ENCODE data around the gene PTPRH.

Gene PTPRH

DNA sequence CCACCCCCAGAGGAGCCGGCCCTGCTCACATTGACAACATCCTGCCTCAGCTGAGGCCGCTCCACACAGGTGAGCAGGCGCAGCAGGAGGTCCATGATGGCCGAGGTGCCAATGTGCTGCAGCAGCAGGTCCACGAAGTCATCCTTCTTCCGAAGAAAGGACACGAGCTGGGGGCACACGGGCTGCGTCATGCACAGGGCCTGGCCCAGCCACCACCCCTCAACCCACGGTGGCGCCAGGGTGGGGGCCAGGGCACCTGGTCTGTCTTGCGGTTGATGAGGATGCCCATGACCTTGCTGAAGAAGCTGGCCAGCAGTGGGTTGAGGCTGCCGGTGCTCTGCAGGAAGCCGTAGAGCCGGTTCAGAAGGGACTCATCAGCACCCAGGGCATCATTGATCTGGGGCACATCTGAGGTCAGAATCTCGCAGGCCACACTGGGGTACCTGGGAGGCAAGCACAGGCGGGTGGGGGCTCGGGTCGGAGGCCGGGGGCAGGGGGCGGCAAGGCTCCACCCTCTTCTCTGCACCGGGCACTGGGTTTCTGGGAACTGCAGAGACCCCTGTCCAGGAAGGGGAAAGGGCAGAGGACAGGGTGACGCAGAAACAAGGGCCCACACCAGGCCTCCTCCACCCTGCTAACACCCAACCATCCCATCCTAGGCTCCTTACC, 36.1 kb upstream of the PTPRH start:
- no peak for DNase-seq (ENCODE audit: low read depth in 4 of 4, low spot score in 1 of 4)

DNA sequence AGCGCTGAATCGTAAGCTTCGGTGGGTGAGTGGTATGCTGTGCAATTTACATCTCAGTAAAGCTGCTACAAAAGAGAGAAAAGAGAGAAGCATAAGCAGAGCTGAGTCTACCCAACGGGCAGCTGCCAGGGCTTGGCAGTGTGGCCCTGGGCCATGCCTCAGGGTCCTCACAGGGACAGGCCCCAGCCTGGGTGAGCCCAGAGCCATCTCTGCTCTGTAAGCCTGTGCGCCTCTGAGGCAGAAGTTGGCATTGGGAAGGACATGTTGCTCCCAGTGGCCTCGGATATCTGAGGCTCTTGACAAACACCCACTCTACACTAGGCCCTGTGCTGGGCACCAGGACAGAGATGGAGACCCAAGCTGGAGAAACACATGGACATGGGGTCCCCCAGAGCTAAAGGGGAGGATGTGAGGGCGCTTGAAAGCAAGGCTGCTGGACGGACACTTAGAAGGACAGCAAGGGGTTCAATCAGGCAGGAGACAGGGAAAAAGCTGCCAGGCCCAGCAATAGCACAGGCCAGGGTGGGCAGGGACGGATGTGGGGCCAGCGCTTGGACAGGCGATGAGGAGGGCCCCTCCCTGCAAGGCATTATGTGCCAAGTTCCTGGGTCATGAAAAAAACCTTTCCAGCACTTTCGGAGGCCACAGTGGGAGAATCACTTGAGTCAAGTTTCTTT, 34.8 kb upstream of the PTPRH start:
- DNase-seq (ENCODE audit: low read depth in 4 of 4, low spot score in 1 of 4) = no peak

DNA sequence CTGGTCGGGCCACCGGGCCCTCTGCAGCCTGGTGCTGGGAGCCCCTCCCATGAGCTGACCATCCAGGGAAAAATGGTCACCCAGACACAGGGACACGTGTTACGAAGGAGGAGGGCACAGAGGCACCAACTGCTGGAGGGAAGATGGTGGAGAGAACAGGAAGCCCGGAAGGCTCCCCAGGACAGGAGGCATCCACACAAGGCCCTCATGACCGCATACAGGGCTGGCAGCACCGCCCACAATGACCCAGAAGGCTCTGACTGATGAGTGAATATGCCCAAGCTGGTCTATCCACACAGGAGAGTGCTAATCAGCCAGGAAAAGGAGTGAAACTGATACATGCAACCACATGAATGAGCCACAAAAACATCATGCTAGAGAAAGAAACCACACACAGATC, 33.2 kb upstream of the PTPRH start:
- DNase-seq (ENCODE audit: low read depth in 4 of 4, low spot score in 1 of 4) = no peak

DNA sequence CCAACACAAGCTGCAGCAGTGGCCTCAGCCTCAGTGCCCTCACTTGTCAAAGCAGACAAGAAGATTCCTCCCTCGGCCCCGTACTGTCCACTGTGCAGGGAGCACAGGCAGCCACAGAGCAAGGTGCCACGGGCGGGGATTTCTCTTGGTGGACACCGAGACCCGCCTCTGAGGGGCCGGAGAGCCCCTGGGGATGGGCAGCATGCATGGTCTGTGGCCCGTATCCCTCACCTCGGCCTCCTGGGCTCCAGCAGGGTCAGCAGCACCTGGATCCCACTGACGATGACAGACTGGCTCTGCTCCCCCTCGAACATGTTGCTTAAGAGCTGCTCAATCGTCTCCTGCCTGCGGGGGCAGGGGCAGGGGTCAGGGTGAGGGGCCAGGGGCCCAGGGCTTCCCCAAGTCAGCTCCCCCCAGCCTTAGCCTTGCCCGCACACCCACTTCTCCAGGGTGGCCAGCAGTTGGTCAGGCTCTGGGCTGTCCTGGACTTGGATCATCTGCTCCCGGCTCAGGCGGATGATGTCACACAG, 32.7 kb upstream of the PTPRH start:
- DNase-seq (ENCODE audit: low read depth in 4 of 4, low spot score in 1 of 4) = no peak

DNA sequence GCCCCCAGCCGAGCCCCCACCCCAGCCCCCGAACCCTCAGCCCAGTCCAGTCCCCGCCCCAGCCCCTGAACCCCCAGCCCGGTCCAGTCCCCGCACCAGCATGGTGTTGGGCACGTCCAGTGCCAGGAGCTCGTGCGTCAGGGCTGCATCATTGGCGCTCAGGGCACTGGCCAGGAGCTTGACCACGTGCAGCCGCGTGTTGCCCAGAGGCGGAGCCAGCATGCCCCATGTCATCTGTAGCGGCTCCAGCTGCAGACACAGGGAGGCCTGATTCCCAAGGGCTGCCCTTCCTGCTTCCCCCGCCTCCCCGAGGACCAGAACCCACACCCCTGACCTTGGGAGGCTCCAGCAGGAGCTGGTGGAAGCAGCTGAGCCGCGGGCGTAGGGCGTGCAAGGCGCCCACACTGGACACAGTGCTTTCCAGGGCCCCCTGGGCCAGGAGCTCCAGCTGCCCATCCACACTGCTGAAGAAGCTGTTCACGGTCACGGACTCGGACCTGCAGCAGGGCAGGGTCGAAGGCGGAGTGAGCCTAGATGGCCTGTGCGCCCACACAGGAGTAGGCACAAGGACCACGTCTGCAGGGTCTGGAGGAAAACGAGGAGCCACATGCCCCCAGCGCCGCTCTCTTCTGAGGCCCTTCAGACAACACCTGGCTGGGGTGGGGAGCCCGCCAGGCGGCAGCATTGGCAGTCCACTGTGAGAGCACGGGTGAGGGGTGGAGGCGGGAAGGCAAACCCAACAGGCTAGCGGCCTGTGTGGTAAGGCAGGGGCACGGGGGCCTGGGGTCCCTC, 32.0 kb upstream of the PTPRH start:
- no peak for DNase-seq (ENCODE audit: low read depth in 4 of 4, low spot score in 1 of 4)

DNA sequence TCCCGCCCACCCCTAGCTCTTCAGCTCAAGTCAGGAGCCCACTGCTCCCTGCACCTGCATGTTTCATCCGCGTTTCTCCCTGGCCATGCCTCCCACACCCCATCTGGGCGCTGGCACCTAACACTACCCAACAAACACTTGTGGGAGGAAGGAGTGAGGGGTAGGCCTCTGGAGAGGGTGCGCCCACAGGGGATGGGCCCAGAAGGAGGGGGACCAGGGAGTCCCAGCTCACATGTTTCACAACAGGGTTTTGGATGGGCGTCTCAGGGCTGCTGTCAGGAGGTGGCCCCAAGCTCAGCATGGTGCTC, 31.4 kb upstream of the PTPRH start:
- DNase-seq (ENCODE audit: low read depth in 4 of 4, low spot score in 1 of 4) = no peak

DNA sequence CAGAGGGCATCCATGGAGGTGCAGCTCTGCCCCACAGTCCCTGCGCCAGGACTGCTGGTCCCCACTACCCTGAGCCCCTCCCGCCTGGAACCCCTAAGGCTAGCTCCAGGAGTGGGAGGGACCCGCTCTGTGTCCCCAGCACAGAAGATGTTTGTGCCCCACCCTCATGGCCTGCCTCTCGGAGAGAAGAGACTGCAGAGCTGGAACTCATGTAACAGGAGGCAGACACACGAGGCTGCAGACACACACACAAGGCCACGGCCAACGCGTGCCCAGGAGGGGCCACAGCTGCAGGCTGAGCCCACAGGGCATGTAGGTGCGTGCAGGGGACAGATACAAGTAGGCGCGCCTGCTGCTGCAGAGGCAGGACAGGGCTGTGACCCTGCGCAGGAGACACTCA, 29.7 kb upstream of the PTPRH start:
- no peak for DNase-seq (ENCODE audit: low read depth in 4 of 4, low spot score in 1 of 4)

DNA sequence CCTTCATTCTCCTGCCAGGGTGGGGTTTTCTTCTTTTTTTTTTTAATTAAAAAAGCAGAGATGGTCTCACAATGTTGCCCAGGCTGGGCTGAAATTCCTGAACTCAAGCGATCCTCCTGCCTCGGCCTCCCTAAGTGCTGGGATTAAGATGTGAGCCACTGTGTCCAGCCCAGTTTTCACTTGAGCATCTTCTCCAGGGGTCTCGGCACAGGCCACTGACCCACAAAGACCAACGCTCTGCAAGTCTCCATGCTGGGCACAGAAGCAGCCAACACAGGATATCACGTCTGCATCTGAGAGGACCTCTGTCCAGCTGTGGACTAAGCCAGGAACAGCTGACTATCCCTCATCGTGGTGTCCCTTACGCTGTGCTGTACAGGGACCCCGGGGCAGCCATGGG, 28.7 kb upstream of the PTPRH start:
- DNase-seq (ENCODE audit: low read depth in 4 of 4, low spot score in 1 of 4) = no peak

DNA sequence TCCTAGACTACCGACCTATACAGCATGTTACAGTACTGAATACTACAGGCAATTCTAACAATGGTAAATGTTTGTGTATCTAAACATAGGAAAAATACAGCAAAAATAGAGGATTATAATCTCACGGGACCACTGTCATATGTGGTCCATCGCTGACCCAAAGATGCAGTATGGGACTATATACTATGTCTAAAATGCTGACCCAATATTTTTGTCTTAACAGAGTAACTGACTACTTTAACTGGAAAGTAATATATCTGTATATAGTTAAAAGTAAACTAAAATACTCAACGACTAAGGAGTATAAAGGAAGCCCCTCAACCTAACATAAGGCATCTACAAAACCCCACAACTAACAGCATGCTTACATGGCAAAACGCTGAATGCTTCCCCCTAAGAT, 23.7 kb upstream of the PTPRH start:
- DNase-seq (ENCODE audit: low read depth in 4 of 4, low spot score in 1 of 4) = no peak

DNA sequence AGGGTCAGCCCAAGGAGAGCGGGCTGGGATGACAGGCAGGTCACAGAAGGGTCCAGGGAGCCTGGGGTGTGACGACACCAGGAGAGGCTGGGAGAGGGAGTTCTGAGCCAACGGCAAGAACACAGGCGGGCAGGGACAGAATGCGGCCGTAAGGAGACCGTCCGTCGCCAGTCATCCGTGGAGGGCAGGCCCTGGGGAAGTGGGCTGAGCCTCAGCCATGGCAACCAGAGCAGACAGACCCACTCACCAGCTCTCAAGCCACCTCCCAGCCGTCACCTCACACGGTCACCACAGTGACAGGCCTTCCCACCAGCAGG, 22.9 kb upstream of the PTPRH start:
- no peak for DNase-seq (ENCODE audit: low read depth in 4 of 4, low spot score in 1 of 4)

DNA sequence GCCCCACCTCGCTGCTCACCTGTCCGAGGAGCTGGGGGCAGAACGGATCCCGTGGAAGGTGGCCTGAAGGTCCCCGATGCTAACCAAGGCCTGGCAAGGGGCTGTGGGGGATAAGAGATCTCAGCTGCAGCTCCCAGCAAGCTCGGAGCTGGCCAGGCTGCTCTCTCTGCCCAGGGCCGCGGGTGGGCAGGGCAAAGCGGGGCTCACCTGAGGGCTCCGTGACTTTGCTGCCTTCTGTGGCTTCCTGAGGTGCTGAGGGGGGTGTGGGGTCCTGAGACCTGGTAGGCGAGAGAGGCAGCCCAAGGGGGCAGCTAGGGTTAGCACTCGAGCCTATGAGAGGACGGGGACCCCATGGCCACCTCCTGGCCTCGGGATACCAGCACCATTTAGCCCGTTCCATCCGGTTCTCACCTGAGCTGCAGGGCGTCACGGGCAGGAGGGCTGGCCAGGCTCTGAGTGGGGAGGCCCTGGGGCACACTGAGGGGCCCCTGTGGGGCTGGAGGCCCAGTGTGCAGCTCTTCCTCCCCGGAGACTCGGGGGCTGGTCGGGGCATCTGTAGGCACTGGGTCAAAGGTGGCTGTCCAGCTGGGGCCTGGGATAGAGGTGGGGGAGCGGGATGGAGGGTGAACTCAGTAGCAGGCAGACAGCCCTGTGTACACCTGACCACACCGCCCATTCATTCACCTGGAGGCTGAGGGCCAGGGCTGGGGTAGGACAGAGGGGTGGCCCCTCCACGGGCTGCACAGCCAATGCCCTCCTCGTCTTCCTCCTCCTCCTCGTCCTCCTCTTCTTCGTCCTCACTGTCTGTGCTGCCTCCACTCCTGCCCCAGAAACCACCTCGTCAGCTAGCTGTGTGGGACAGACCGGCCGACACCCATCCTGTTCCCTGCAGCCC, 22.3 kb upstream of the PTPRH start:
- no peak for DNase-seq (ENCODE audit: low read depth in 4 of 4, low spot score in 1 of 4)

DNA sequence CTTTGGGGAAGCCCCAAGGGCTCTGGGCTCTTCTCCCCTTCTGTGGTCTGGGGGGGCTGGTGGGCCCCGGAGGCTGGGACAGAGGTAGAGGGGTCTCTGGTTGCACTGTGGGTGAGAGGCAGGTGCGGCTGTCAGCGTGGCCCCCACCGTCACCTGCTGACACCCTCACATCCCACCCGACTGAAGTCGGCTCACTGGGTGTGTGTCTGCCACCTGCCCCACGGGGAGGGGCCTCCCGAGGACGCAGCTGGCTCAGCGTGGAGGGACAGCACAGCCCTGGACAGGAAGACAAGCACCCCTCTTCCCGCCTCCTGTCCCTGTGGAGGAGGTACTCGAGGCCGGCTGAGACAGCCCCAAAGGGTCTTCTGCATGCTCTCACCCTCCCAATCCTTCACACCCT, 21.5 kb upstream of the PTPRH start:
- no peak for DNase-seq (ENCODE audit: low read depth in 4 of 4, low spot score in 1 of 4)

DNA sequence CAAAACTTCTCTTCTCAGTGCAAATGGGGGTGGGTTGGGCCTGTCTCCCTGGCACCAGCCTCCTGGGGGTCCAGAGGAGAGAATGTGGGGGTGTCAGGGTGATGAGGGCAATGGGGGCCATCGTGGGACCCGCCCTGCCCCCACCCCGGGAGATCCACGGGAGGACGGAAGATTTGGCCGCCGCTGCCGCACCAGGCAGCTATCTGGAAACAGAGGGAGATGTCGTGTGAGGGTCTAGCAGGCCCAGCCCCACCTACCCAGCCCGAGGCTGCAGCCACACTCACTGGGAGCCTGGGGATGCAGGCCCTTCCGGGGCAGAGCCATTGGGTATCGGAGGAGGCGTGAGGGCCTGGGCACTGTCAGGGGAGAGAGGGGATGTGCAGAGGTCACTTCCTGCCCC, 21.0 kb upstream of the PTPRH start:
- DNase-seq (ENCODE audit: low read depth in 4 of 4, low spot score in 1 of 4) = no peak

DNA sequence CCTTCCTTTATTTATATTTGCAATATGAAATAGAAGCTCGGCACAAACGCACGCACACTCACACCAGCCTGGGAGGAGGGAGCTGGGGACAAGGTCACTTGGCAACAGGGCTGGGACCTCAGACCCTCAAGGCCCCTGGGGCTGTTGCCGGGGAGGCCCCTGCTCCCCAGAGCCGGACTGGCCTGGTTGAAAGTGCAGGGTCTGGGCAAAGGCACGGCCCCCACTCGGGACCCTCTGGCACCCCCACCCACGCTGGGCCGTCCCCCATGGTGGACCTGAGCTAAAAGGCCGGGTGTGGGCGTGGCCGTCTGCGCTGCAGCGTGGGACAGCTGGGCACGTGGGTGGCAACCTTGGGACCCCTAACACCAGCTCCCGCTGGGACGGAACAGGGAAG, 20.5 kb upstream of the PTPRH start:
- no peak for DNase-seq (ENCODE audit: low read depth in 4 of 4, low spot score in 1 of 4)

DNA sequence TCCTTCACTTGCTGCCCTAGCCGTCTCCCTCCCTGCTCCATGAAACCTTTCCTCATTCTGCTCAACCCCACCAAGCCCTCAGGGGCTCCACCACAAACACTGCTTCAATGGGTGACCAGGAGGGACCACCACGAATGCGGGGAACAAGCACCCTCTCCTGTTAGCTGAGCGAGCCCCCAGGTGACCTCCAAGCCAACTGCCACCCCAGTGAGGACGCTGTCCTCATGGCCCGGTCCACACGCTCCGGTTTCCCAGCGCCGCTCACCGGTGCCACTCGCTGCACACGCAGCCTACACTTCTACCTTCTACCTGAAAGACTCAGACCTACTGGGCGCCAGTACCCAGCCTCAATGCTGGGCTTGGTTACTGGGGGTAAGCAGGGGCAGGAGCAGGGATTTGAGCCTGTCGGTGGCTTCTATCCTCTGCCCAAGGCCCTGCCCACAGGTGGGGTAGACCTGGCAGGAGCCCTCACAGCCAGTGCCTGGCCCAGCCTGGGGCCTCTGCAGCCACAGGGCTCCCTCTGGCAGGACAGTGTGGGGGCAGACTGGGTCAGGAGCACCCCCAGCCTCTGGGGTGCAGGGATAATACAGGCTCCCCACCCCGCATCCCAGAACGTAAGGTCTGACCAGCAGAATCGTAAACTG, 20.0 kb upstream of the PTPRH start:
- DNase-seq (ENCODE audit: low read depth in 4 of 4, low spot score in 1 of 4) = no peak

DNA sequence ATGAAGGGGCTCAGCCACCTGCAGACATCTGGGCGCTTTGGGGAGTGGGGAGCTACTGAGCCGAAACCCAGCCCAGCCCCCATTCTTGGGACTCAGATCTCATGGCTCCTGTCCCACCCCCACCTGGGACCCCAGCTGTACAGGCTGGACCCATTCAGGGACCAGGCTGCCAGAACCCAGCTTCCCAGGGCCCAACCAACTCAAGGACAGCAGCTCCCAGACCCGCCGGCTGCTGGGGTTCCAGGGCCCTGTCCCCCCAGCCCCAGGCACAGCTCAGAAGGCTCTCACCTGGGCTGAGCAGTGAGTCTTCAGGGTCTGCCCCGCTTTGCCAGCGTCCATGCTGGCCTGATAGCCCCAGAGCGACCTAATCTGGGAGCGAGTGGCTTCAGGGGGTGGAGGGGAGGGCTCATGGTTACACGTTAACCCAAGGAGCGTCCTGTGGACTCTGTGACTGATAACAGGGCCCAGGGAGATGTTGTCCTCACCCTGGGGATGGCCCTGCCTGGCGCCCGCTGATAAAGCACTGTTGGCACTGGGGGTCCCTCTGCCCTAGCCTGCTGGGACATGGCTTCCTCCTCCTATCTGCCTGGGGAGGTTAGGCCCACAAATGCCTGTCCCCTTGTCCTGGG, 19.2 kb upstream of the PTPRH start, which contains the start of gene TMEM86B:
TMEM86B (minus strand) TSS at position 361 of the 629 bp plus-strand sequence; CDS start at position 339, 22 bp downstream.
- DNase-seq (ENCODE audit: low read depth in 4 of 4, low spot score in 1 of 4) = no peak

DNA sequence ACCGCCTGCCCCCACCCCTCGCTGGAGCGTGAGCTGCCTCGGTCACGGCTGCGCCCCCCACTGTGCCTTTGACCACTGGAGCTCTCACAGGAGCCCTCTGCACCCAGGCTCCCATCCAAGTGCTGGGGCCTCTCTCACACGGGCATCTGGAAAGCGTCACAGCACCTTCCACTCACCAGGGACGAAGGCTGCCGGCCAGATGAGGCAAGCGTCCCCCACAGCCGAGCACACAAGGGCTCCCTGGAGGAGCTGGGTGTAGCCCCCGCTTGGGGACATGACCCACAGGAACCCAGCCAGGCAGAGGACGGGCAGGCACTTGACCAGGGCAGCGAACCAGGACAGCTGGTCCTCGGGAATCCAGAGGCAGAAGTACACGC, 18.7 kb upstream of the PTPRH start:
- DNase-seq (ENCODE audit: low read depth in 4 of 4, low spot score in 1 of 4) = no peak

DNA sequence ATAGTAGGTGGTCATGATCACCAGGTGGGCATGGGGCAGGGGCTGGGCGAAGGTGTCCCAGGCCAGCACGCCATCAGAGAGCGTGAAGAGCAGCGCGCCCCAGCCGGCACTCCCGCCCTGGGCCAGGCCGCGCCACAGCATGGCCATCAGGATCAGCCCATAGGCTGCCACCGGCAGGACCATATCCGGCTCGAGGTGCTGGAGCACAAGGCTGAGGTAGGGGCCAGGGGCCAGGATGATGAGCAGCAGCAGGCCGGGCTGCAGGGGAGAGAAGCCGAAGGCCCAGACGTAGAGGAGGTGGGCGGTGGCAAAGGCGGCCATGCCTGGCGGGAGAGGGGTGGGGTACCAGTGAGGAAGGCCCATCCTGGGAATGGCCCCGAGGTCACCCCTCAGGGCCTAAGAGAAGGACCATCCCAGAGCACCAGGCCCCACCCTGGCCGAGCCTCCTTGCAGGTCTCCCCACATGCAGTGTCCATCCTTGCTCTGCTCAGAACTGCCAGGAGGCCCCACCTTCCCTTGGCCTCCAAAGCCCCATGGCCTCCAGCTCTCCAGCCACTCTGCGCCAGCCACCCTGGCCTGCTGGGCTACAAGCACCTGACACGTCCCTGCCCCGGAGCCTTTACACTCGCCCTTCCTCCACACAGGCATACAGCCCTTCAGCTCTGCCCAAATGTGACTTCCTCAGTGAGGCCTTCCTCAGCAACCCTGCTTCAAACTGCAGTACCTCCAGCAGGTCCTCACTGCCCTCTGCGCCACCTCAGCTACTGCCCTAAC, 18.1 kb upstream of the PTPRH start:
- DNase-seq (ENCODE audit: low read depth in 4 of 4, low spot score in 1 of 4) = no peak

DNA sequence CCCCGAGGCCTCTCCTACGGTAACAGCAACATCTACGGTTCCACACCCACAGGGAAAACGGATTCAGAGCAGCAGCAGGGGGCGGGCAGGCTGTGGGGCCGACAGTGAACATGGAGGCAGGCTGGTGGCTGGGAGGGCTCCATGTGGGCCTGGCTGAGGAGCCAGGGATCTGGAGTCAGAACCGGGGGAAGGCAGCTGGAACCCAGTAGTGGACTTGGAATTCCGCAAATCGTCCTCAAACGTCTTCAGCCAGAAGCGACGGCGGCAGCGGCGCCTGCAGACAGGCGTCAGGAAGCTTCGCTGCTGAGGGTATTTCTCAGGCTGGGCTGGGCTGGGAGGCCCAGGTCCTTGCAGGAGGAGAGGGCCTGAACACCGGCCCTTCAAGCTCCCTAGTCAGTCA, 17.5 kb upstream of the PTPRH start:
- DNase-seq (ENCODE audit: low read depth in 4 of 4, low spot score in 1 of 4) = no peak

DNA sequence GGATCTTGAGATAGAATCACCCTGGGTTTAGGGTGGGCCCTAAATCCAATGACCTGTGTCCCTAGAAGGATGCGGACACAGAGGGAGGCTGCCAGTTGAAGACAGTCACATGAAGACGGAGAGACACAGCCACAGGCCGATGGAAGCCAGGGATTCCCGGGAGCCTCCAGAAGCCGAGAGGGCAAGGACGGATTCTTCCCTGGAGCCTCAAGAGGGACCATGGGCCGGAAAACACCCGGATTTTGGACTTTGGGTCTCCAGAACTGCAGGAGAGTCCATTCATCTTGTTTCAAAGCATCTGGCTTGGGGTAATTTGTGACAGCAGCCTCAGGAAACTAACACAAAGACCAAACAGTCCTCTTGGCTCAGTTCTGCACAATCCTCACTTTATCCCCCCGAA, 17.0 kb upstream of the PTPRH start:
- DNase-seq (ENCODE audit: low read depth in 4 of 4, low spot score in 1 of 4) = no peak

Data from stimulated activated CD4-positive, alpha-beta T cell treated with anti-CD3 and anti-CD28 coated beads, Interleukin-1b, Interleukin-23, amount 100 ng/mL, for 24 hours (primary cell).